ENCODE measurements around the gene GPC6.
A peak's percentile ranks its signal among the peaks of the same experiment; 100 is the strongest.
"Not testable (repeated sequence)": the region's sequence is repeated elsewhere in the genome, so short reads cannot be mapped to it uniquely, and the experiment has no call there.

Gene GPC6

GRCh38 chr13:94302847-94303565 lies 1076.4 kb downstream of the GPC6 start:
- DNase-seq (ENCODE audit: low read depth), result not testable (repeated sequence)

- DNase-seq (ENCODE audit: low read depth), result no peak
Measured at GRCh38 chr13:94303644-94304174, 1077.1 kb downstream of the GPC6 start.

GRCh38 chr13:94305033-94305432 lies 1078.4 kb downstream of the GPC6 start:
- no peak for DNase-seq (ENCODE audit: low read depth)

GRCh38 chr13:94305463-94305862 lies 1078.9 kb downstream of the GPC6 start:
- DNase-seq (ENCODE audit: low read depth), result no peak

GRCh38 chr13:94305934-94306333 lies 1079.3 kb downstream of the GPC6 start:
- no peak for DNase-seq (ENCODE audit: low read depth)

- no peak for DNase-seq (ENCODE audit: low read depth)
Measured at GRCh38 chr13:94308832-94309231, 1082.2 kb downstream of the GPC6 start.

- no peak for DNase-seq (ENCODE audit: low read depth)
Measured at GRCh38 chr13:94309576-94309975, 1083.0 kb downstream of the GPC6 start.

GRCh38 chr13:94309997-94310855 lies 1083.6 kb downstream of the GPC6 start:
- DNase-seq (ENCODE audit: low read depth), result no peak

- no peak for DNase-seq (ENCODE audit: low read depth)
Measured at GRCh38 chr13:94311893-94312292, 1085.3 kb downstream of the GPC6 start.

- no peak for DNase-seq (ENCODE audit: low read depth)
Measured at GRCh38 chr13:94312511-94313216, 1086.1 kb downstream of the GPC6 start.

- DNase-seq (ENCODE audit: low read depth), result no peak
Measured at GRCh38 chr13:94313321-94313910, 1086.8 kb downstream of the GPC6 start.

GRCh38 chr13:94313926-94314325 lies 1087.3 kb downstream of the GPC6 start:
- DNase-seq (ENCODE audit: low read depth), result no peak

- DNase-seq (ENCODE audit: low read depth), result no peak
Measured at GRCh38 chr13:94315188-94315587, 1088.6 kb downstream of the GPC6 start.

GRCh38 chr13:94317063-94317491 lies 1090.5 kb downstream of the GPC6 start:
- no peak for DNase-seq (ENCODE audit: low read depth)

- DNase-seq (ENCODE audit: low read depth), result no peak
Measured at GRCh38 chr13:94318418-94318817, 1091.8 kb downstream of the GPC6 start.

GRCh38 chr13:94319501-94319900 lies 1092.9 kb downstream of the GPC6 start:
- DNase-seq (ENCODE audit: low read depth), result no peak

GRCh38 chr13:94322925-94323763 lies 1096.5 kb downstream of the GPC6 start:
- no peak for DNase-seq (ENCODE audit: low read depth)

- peak; percentile 13 for DNase-seq (ENCODE audit: low read depth)
Measured at GRCh38 chr13:94323764-94324758, 1097.5 kb downstream of the GPC6 start.

GRCh38 chr13:94324767-94325540 lies 1098.3 kb downstream of the GPC6 start:
- DNase-seq (ENCODE audit: low read depth), result no peak
